Activated naive CD4-positive, alpha-beta T cell treated with anti-CD3 and anti-CD28 coated beads, Interleukin-2, amount 50 U/mL, for 16 hours (primary cell): Measurements from ENCODE around the gene ATP5MC2.
A peak's percentile ranks its signal among the peaks of the same experiment; 100 is the strongest.
"Not testable (repeated sequence)": the region's sequence is repeated elsewhere in the genome, so short reads cannot be mapped to it uniquely, and the experiment has no call there.

Experiments used
- DNase-seq: peaks from one replicate; pipeline ENCODE4 v3.0.0-alpha.2; 2020

ATP5MC2 gene

DNA sequence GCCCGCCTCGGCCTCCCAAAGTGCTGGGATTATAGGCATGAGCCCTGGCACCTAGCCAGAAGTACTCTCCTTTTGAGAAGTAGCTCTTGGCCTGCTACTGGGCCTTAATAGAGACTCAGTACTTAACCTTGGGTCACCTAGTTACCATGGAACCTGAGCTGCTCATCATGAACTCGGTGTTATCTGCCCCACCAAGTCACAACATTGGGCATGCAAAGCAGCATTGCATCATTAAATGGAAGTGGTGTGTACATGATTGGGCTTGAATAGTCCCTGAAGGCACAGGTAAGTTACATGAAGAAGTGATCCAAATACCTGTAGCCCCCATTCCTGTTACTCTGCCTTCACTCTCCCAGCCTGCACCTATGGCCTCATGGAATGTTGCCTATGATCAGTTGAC lies 31.8 kb downstream of the ATP5MC2 start:
- no peak for DNase-seq

DNA sequence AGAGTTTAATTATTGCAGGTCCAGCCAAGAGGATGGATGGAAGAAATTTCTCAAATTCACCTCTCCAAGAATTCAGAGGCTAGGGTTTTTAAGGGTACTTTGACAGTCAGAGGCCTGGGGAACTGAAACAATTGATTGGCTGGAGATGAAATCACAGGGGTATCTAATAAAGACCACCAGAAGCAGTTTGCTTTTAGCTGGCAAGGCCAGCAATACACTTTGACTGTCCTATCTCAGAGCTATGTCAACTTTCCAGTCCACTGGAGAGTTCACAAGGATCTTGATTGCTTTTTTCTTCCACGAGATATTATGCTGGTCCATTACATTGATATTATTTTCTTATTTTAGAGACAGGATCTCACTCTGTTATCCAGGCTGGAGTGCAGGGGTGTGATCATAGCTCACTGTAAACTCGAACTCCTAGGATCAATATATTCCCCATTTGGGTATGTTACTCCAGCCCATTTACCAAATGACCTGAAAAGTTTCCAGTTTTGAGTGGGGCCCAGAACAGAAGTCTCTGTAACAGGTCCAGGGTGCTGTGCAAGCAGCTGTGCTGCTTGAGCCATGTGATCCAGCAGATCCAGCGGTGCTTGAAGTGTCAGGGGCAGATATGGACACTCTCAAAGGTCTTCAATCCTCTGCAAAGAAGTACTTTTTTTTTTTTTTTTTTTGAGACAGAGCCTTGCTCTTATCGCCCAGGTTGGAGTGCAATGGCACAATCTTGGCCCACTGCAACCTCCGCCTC lies 32.5 kb downstream of the ATP5MC2 start:
- no peak for DNase-seq

DNA sequence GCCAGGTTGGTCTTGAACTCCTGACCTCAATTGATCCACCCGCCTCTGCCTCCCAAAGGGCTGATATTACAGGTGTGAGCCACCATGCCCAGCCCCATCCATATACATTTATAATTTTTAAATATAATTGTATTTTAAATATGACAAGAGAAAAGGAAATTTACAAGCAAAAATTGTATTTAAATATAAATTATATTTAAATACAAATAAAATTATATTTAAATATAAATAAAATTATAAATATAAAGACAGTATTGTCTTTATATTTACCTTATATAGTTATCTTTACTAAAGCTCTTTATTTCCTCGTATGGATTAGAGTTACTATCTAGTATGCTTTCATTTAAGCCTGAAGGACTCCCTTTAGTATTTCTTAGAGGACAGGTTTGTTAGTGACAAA lies 37.8 kb downstream of the ATP5MC2 start:
- DNase-seq: no peak

DNA sequence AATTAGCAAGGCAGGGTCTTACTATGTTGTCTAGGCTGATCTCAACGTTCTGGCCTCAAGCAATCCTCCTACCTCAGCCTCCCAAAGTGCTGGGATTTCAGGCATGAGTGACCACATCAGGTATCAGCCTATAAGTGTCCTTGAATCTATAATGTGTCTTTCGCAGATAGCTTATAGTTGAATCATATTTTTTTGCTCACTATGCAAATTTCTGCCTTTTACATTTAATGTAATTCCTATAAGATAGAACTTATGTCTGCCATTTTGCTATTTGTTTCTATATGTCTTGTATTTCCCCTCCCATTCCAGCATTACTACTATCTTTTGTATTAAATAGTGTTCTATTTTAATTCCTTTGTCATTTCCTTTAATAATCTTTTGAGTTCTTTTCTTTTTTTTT lies 39.2 kb downstream of the ATP5MC2 start:
- no peak for DNase-seq

DNA sequence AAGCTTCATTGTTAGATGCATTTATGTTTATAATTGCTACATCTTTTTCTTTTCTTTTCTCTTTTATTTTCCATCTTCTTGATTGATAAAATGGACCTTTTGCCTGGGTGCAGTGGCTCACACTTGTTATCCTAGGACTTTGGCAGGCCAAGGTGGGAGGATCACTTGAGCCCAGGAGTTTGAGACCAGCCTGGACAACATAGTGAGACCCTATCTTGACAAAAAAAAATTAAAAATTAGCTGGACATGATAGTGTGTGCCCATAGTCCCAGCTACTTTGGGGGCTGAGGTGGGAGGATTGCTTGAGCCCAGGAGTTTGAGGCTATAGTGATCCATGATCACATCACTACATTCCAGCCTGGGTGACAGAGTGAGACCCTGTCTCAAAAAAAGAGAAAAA lies 40.2 kb downstream of the ATP5MC2 start:
- DNase-seq: not testable (repeated sequence)

DNA sequence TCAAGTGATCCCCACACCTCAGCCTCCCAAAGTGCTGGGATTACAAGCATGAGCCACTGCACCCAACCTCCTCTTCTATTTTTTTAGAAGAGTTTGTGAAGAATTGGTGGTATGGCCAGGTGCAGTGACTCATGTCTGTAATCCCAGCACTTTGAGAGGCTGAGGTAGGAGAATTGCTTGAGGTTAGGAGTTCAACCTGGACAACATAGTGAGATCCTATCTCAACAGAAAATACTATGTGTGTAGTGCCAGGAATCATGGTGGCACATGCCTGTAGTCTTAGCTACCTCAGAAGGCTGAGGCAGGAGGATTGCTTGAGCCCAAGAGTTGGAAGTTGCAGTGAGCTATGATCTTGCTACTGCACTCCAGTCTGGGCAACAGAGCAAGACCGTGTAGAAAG lies 44.2 kb downstream of the ATP5MC2 start:
- no peak for DNase-seq

DNA sequence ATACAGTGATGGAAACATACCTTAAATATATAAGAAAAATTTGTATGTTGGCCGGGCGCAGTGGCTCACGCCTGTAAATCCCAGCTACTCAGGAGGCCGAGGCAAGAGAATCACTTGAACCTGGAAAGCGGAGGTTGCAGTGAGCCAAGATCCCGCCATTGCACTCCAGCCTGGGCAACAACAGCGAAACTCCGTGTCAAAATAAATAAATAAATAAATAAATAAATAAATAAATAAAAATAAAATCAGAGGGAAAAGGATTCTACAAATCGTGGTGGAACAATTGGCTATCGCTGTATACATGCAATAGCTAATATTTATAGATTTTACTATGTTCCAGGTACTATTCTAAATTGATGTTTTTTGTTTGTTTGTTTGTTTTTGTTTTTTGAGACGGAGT lies 48.0 kb downstream of the ATP5MC2 start:
- no peak for DNase-seq

DNA sequence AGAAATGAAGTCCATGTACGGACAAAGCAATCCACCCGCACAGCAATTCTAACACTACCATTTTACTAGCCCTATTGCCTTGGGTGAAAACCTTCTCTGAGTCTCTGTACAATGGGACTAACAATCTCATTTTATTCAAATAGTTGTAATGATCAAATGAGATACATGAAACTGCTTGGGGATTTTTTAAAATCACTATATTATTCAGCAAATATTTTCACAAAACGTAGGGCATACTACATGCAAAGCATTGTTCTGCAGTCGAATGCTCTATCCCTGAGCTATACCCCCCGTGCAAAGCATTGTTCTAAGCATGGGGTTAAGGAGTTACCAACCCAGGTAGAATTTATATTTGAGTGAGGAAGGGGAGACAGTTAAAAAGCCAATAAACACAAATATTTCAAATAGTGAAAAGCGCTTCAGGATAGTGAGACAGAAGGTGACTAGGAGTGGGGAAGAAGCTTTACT lies 49.1 kb downstream of the ATP5MC2 start:
- no peak for DNase-seq

DNA sequence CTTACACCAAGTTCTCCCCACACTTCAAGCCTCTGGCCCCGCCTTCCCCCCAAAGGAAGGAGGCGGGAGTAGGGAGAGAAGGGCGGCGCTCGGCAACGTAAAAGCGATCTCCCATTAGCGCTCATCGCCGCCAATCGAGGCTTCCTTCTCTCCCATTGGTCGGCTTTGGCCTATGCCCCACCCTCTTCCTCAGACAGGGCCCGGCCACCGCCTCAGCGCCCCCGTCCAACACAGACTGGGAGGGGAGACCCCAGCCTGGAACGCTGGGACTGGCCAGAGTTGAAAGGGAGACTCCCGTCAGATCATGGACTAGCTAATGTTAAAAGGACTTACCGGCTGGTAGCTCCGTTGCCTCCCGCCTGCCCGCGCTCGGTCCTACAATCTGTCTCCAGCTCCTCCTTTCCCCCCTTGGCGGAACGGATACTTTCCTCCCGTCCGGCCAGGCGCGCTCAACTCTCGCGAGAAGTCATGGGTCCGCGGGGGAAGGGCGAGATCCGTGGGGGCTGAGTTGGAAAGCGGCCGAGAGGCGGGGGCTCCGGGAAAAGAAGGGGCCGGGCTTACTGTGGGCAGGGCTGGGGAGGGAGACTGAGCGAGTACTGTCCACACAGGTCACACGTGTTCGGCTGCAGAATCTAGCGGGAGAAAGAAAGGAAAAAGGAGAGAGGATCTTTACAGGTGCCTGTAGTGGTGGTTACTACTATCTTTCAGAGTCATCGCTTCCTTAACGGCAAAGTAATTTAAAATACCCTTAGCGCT lies 49.8 kb downstream of the ATP5MC2 start, which contains the start of gene ATF7:
ATF7 (minus strand) TSS at position 437 of the 756 bp plus-strand sequence. CDS start 25,382 bp downstream, outside the sequence.
- DNase-seq: peak; percentile 98

DNA sequence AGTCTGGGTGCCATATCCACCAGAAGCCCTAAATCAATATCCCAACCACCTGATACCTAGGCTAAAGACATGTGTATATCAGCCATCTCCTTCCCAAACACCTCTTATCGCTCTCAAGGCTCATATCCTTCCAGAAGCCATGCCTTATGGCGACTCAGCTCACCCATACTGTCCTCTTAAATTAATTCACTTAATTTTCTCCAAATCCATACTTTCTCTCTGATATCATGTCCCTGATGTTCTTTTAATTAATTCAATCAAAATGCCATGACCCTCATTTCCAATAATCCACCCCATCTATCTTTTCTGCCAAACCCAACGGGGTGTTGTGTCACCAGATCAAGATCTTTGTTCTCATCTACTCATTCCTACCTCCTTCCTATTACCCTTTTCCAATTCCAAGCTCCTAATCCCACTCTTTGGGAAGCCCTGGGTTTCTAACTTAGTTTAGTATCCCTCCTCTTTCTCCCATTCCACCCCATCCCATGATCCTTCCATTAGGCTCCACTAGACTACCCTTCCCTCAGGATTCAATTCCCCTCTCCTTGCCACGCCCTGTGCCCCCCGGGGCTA lies 50.4 kb downstream of the ATP5MC2 start:
- no peak for DNase-seq

DNA sequence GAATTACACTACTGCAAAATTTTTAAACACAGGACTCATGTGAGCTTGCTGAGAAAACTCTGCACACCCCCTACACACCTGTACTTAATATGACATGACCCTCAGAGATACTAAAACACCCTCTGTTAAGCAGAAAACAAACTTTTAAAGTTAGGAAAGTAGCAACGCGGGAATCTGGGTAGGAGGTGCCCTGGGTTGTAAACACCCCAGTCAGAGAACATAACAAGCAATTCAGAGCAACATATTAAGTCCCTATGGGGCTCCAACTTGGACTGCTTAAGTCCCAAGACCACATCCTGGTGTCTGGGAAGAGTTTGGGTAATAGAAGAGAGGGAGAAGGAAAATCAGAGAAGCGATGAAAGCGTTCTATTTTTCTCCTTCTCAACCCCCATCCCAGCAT lies 50.9 kb downstream of the ATP5MC2 start:
- no peak for DNase-seq

DNA sequence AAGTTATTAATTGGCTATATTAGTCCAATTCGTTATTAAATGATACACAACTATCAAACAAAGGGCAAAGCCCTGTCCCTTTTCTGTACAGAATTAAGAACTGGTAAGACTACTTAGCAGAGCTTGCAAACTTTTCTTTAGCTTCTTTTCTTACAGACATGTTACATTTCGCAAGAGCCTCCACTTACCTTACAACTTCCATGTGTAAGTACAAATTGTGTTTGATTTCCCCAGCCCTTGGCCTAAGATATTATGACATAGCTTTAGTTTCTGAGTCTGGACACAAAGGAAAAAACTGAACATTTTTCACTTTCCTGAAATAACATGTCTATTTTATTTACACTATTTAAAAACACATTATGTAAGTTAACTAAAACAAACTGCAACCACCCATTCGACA lies 51.4 kb downstream of the ATP5MC2 start:
- no peak for DNase-seq

DNA sequence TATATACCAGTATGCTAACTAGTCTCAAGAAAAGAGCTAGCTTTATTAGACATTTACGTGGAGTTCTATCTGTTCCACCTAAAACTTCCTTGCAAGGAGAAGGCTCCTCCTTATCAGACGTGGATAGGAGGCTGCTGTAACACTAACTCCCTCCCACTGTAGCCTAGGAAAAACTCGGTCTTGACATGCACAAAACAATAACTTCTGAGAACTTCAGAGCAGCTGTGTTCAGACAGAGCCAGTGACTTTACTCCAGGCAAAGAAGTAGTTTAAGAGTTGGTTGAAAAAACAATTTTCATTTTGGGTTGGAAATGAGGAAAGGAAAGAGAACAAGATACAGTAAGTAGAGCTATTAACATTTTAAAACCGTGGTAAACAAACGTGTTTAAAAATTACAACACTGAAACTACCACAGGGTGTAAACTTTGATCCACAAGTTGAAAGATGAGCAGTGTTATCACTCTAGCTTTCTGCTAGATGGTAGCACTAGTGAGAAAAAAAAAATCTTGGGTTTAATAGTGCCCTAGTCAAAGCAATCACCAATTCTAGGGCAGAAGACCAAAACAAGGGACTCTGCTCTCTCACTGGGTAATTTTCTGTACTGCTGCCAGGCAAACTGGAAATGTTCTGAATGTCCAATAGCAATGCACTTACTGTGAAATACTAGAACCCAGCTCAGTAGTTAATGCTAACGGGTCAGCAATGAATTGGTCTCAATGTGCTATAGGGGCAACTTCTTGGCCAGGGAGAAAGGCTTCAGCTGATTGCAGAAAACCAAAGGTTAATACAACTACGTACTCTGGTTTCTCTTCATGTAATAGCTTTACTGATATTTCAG lies 52.1 kb downstream of the ATP5MC2 start:
- DNase-seq: no peak

DNA sequence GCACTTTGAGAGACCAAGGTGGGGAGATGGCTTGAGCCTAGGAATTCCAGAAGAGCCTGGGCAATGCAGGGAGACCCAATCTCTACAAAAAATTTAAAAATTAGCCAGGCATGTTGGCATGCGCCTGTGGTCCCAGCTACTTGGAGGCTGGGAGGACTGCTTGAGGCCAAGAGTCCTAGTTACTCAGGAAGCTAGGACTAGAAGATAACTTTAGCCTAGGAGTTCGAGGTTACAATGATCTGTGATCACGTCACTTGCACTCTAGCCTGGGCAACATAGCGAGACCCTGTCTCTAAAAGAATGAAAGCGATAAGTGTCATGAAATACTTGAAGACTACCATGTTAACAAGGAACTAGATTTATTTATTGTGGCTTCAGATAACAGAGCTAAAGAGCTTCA lies 53.2 kb downstream of the ATP5MC2 start:
- no peak for DNase-seq

DNA sequence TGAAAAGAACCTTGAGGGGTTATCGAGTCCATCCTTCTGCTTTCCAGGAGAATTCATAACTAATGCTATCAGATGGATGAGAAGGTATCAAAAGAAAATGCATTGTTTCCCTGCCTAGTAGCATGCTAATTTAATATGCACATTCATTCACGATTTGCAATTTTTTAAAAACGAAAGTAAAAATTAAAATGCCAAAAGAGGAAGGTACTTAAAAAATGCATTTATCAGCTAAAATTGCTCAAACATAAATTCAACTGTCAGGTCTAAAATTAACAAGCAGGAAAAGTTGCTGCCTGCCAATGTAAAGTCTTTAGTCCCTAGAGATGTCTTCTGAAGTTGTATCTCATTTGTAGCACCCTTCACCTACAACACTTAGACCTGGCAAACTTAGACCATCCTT lies 57.6 kb downstream of the ATP5MC2 start:
- no peak for DNase-seq

DNA sequence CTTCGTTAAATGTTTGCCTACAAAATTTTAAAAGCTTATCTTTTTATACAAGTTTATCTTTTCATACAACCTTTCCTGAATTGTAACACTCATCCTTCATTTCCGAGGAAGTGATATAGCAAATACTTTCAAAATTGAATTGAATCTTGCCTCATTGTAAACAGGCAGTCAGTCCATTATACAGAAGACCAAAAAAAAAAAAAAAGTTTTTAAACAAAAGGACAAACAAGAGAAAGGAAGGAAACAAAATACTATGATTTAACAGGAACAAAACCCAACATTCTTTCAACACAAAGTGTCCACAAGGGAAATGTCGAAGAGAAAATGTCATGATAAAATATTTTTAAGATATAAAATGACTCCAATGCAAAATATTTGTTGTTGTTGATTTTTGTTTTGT lies 58.2 kb downstream of the ATP5MC2 start:
- no peak for DNase-seq

DNA sequence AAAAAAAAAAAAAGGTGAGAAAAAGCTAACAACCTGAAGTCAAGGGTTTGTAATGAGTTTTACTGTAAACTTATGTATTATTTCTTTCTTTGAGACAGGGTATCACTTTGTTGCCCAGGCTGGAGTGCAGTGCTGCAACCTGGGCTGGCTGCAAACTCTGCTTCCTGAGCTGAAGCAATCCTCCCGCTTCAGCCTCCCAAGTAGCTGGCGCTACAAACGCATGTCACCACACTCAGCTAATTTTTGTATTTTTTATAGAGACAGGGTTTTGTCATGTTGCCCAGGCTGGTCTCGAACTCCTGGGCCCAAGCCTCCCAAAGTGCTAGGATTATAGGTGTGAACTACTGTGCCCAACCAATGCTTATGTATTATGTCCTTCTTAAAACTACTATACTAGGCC lies 58.9 kb downstream of the ATP5MC2 start:
- no peak for DNase-seq
